ENCODE results near the gene FJX1.
"Not testable (repeated sequence)": the region's sequence is repeated elsewhere in the genome, so short reads cannot be mapped to it uniquely, and the experiment has no call there.

Gene FJX1

GRCh38 chr11:35632301-35632700, 14.0 kb downstream of the FJX1 start:
- no peak for DNase-seq (ENCODE audit: low read depth in 2 of 2)

- no peak for DNase-seq (ENCODE audit: low read depth in 2 of 2)
These were observed 15.7 kb downstream of the FJX1 start for GRCh38 chr11:35633827-35634423.

- DNase-seq (ENCODE audit: low read depth in 2 of 2), result no peak
These were observed 17.7 kb downstream of the FJX1 start for GRCh38 chr11:35635933-35636332.

- no peak for DNase-seq (ENCODE audit: low read depth in 2 of 2)
These were observed 21.4 kb downstream of the FJX1 start for GRCh38 chr11:35639591-35640179.

GRCh38 chr11:35641171-35641897, 23.1 kb downstream of the FJX1 start:
- no peak for DNase-seq (ENCODE audit: low read depth in 2 of 2)

- no peak for DNase-seq (ENCODE audit: low read depth in 2 of 2)
These were observed 23.7 kb downstream of the FJX1 start for GRCh38 chr11:35641964-35642363.

GRCh38 chr11:35647421-35648093, 29.3 kb downstream of the FJX1 start:
- no peak for DNase-seq (ENCODE audit: low read depth in 2 of 2)

GRCh38 chr11:35650006-35650405, 31.7 kb downstream of the FJX1 start:
- DNase-seq (ENCODE audit: low read depth in 2 of 2), result no peak

- no peak for DNase-seq (ENCODE audit: low read depth in 2 of 2)
These were observed 32.2 kb downstream of the FJX1 start for GRCh38 chr11:35650467-35650866.

GRCh38 chr11:35651263-35651662, 33.0 kb downstream of the FJX1 start:
- DNase-seq (ENCODE audit: low read depth in 2 of 2), result no peak

- not testable (repeated sequence) for DNase-seq (ENCODE audit: low read depth in 2 of 2)
These were observed 34.5 kb downstream of the FJX1 start for GRCh38 chr11:35652786-35653185.

GRCh38 chr11:35654711-35655110, 36.5 kb downstream of the FJX1 start:
- no peak for DNase-seq (ENCODE audit: low read depth in 2 of 2)

- no peak for DNase-seq (ENCODE audit: low read depth in 2 of 2)
These were observed 37.0 kb downstream of the FJX1 start for GRCh38 chr11:35655254-35655653.

- no peak for DNase-seq (ENCODE audit: low read depth in 2 of 2)
These were observed 37.6 kb downstream of the FJX1 start for GRCh38 chr11:35655856-35656255.

- no peak for DNase-seq (ENCODE audit: low read depth in 2 of 2)
These were observed 40.0 kb downstream of the FJX1 start for GRCh38 chr11:35658020-35658948.

- no peak for DNase-seq (ENCODE audit: low read depth in 2 of 2)
These were observed 43.3 kb downstream of the FJX1 start for GRCh38 chr11:35661534-35661933.

- no peak for DNase-seq (ENCODE audit: low read depth in 2 of 2)
These were observed 43.9 kb downstream of the FJX1 start for GRCh38 chr11:35662061-35662648.

GRCh38 chr11:35662649-35663407, 44.6 kb downstream of the FJX1 start, which contains the start of gene TRIM44:
Gene TRIM44 (plus strand): TSS chr11:35662775. CDS start chr11:35663112, 337 bp downstream.
- DNase-seq (ENCODE audit: low read depth in 2 of 2), result peak; percentile 68 to 76

GRCh38 chr11:35663408-35663702, 45.1 kb downstream of the FJX1 start:
- DNase-seq (ENCODE audit: low read depth in 2 of 2), result no peak

GRCh38 chr11:35664977-35665441, 46.7 kb downstream of the FJX1 start:
- no peak for DNase-seq (ENCODE audit: low read depth in 2 of 2)
